HG03097 (cell line): ENCODE data around the gene TTC12.
A peak's percentile ranks its signal among the peaks of the same experiment; 100 is the strongest.

ENCODE experiments used
- ATAC-seq: cut with Tn5 transposase; IDR thresholded peaks from one replicate; pipeline ENCODE4 v1.9.1; 2021; ENCODE audit not compliant: unreplicated experiment, low FRiP score

The TTC12 gene

GRCh38 chr11:113314389-113315301 is at the start of gene TTC12:
TSS of gene TTC12 (plus strand) at chr11:113314583. CDS start at chr11:113316258, 1,675 bp downstream.
- ATAC-seq, result peak; percentile 96

- no peak for ATAC-seq
These were observed 49.0 kb upstream of the TTC12 start for GRCh38 chr11:113265362-113265761.

- no peak for ATAC-seq
These were observed 46.9 kb upstream of the TTC12 start for GRCh38 chr11:113267493-113267892.

GRCh38 chr11:113269096-113269495 is 45.3 kb upstream of the TTC12 start:
- ATAC-seq, result no peak

- no peak for ATAC-seq
These were observed 44.7 kb upstream of the TTC12 start for GRCh38 chr11:113269636-113270035.

- ATAC-seq, result no peak
These were observed 44.3 kb upstream of the TTC12 start for GRCh38 chr11:113270080-113270479.

- ATAC-seq, result no peak
These were observed 42.7 kb upstream of the TTC12 start for GRCh38 chr11:113271551-113272245.

GRCh38 chr11:113272281-113272680 is 42.1 kb upstream of the TTC12 start:
- ATAC-seq, result no peak

- ATAC-seq, result no peak
These were observed 41.3 kb upstream of the TTC12 start for GRCh38 chr11:113272927-113273615.

GRCh38 chr11:113273720-113274119 is 40.7 kb upstream of the TTC12 start:
- ATAC-seq, result no peak

- no peak for ATAC-seq
These were observed 39.4 kb upstream of the TTC12 start for GRCh38 chr11:113274713-113275582.

- ATAC-seq, result no peak
These were observed 38.8 kb upstream of the TTC12 start for GRCh38 chr11:113275602-113276001.

- no peak for ATAC-seq
These were observed 37.9 kb upstream of the TTC12 start for GRCh38 chr11:113276466-113276865.

- ATAC-seq, result no peak
These were observed 36.5 kb upstream of the TTC12 start for GRCh38 chr11:113277907-113278306.

GRCh38 chr11:113278481-113278880 is 35.9 kb upstream of the TTC12 start:
- ATAC-seq, result no peak

- ATAC-seq, result no peak
These were observed 35.5 kb upstream of the TTC12 start for GRCh38 chr11:113278925-113279324.

- ATAC-seq, result no peak
These were observed 34.8 kb upstream of the TTC12 start for GRCh38 chr11:113279591-113279990.

- ATAC-seq, result no peak
These were observed 33.2 kb upstream of the TTC12 start for GRCh38 chr11:113281052-113281725.

GRCh38 chr11:113282898-113283437 is 31.4 kb upstream of the TTC12 start:
- no peak for ATAC-seq
